ENCODE results near the gene CCDC13.

CCDC13 gene

DNA sequence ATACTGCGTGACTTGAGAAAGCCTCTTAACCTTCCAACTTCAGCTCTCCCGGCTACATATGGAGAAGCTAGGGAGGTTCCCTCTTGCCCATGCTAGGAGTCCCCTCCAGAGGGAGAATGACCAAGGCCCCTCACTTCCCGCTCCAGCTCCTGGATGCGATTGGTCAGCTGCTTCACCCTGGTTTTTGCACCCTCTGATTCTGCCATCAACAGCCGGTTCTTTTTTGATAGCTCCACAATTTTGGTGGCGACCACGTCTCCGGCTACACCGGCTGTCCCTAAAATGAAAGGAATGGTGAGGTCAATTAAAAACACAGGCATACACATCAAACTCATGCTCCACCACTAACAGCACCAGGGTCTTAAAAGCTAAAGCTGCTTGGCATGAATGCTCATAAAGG lies 20.6 kb downstream of the CCDC13 start:
- no peak for DNase-seq

DNA sequence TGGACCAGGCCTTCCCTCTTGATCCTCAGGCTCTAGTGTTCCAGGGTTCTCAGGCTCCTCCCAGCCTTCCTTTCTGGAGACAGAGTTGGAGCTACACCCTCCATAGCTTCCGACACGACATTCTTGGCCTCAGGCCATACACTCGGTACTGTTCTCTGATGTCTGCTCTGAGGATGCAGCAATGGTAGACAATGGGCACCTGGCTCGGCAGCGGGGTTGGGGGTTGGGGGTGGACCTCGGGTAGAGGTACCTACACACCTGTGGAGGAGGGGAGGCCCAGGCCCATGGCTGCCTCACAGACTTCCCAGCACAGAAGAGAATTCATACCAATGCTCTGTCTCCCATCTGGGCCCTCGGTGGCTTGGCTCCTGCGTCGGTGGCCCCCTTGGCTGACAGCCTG lies 21.4 kb downstream of the CCDC13 start:
- no peak for DNase-seq

DNA sequence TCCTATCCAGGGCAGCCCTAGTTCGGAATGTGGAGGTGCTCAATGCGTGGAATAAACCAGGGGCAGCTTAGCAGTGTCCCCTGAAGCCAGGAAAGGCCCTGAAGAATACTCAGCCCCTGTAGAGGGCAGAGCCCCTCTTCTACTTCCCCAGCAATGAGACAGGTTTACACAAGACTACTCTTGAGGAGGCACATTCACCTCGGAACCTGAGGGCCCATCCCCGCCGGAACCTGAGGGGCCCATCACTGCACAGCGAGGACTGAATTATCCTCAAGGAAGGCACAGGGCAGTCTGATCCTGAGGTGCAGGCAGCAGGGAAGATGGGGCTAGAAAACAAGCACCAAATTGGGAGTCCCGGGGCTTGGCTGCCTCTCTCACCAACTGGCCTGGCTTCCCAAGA lies 22.2 kb downstream of the CCDC13 start:
- DNase-seq = no peak

DNA sequence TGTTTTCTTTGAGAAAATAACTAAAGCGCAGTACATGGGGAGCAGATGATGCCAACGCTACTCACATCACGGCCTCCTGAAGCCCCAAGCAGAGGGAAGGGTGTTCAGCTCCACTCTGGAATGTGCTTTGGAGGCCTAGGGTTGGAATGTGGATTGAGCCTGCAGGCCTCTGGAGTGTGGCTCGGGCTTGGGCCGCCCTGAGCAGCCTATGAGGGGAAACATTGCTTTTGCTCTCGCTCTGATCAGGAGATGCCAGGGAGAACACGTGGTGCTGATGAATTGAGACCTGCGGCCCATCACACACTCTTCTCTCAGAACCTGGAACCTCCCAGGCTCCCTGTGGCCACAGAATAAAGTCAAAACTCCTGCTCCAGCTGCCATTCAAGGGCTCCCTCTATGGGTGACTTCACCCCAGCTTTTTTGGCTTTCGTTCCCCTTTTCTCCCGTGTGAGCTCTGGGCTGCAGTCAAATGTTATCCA lies 23.3 kb downstream of the CCDC13 start:
- no peak for DNase-seq

DNA sequence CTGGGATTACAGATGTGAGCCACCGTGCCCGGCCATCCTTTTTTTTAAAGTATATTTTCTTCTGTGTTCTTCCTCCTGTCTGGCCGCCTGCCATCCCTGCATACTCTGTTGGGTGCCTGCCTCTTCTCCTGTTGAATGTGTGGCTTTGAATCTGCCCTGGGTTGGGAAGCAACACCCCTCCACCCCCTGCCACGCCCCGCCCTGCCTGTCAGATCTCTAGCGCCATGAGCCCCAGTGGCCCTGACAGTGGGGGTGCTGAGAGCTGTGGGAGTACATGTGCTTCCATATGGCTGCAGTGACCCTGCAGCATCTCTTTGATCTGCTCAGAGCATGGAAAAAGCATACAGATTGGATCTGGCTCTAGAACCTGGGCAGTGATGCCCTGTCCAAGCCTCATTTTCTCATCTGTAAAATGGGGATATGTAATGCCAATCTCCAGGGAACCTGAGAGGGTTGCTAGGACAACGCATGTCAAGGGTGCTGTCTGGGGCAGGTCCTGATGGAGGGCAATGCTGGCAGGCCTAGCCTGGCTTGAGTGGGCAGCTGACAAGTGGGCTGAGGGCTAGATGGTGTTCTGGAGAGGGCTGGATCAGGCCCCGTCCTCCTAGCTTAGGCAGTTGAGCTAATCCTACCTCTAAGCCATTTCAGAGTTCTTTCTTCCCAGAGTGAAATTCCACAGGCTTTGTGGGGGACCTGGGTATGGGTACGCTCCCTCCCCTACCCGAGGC lies 23.9 kb downstream of the CCDC13 start:
- DNase-seq = no peak

DNA sequence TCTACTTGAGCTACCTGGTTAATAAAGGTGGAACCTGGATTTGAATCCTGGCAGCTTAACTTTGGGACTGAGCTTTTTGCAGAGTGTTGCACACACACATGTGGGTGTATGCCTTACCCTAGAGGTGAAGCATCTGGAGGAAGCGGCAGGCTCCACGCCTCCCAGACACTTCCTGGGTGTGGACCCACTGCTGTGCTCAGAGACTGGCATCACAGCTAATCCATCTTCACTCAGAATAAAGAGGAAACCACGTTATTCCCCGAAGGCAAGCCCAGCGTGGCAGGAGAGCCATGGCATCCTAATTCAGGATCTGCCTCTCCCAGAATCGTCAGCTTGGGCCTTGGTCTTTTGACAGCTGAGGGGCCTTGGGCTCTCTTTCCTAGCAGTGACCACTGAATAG lies 25.5 kb downstream of the CCDC13 start:
- no peak for DNase-seq

DNA sequence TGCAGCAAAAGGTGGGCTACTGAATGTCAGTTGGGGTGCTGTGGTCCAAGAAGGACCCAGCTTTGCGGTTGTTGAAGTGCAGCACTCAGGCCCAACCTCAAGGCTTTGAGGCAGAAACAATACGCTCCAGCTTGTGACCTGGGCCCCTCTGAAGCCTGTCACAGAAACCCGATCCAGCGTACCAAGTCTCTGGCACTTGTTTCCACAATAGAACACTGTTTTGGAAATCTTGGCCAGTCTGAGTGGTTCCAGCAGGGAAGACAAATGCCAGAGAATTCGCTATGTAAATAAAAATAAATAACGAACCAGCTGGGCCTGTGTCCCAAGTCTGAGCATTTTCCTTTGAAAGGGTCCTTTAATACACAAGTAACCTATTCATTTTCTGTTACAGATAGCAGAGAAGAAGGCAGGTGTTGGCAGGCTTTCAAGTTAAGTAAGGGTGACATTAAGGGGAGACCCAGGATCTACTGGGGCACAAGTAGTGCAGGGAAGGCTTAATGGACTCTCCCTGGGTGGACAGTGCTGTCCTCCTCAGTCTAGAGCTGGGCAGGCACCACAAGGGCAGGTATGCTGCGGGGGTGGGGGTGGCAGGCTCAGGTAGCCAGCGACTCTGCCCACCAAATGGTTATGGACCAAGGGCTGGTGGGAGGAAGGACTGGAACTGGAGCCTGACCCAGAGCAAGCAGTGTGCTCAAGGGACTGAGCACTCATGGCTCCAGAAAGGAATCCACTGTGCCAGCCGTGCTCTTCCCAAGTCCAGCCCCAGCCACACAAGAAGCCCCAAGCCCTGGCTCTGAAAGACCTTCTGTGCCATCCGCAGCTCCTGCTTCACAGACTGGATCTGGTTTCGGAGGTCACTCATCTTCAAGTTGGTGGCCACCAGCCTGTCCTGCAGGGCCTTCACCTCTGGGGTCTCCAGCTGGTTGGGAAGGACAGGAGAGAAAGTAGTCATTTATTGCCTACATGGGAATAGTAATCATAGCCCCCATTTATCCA lies 26.3 kb downstream of the CCDC13 start:
- DNase-seq = no peak

DNA sequence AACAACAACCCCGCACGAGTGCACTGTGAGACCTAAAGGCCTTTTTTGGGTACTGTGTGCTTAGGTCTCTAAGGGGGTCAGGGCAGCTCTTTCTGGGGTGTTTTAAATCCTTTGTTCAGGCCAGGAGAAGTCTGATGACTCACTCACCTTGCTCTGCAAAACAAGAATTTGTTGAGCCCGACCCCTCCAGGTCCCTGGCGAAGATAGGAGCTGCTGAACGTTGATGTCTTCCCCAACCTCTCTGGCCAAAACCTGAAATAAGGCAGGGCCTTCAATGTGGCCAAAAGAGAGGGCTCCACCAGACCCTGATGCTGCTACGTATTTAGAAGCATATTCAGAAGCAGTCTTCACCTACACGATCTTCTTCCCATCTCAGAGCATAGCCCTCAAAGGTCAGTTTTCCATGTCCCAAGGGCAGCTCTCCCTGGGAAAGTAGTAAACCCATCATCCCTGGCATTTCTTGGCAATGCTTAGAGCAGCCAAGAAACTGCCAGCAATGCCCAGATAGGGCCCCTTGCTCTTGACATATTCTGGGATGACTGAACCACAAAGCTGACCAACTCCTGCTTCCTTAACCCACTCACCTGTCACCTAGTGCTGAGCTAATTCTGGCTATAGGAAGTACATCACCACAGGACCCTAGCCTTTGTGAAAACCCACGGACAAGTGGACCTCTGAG lies 27.1 kb downstream of the CCDC13 start:
- no peak for DNase-seq

DNA sequence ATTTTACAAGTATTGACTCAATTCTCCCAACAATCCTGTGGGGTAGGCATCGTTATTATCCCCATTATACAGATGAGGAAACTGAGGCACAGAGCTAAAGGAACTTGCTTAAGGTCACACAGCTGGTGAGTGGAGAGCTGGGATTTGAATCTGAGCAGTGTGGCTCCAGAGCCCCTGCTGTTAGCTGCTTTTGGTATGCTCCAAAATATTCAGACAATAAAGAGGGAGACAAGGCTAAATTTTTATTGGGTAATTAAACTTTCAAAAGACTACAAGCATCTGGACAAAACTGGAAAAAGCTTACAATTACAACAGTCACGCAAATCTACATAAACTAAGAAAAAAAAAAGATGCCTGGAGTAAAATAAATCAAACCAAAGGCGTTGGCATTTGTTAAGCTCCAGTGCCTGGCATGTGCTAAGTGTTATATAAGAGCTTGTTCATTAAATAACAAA lies 27.7 kb downstream of the CCDC13 start:
- no peak for DNase-seq

DNA sequence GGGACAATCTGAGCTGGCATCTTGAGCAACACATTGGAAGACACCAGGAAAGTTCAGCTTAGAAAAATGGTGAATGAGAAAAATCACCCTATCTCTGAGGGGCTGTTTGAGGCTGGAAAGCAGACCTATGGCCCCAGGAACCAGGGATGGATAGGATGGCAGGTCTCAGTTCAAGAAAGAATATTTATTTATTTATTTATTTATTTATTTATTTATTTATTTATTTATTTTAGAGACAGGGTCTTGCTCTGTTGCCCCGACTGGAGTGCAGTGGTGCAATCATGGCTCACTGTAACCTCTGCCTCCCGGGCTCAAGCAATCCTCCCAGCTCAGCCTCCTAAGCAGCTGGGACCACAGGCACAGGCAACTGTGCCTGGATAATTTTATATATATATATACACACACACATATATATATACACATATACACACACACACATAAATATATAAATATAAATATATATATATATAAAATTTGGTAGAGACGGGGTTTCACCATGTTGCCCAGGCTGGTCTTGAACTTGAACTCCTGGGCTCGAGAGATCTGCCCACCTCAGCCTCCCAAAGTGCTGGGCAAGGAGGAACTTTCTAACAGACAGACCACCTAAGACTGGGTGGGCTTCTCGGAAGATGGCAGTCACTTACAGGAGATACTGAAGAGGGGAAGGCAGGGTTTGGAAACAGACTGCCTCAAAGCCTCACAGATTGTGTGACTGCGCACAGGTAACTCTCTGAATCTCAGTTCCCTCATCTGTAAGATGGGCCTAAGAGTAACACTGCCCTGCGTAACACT lies 29.7 kb downstream of the CCDC13 start:
- no peak for DNase-seq

DNA sequence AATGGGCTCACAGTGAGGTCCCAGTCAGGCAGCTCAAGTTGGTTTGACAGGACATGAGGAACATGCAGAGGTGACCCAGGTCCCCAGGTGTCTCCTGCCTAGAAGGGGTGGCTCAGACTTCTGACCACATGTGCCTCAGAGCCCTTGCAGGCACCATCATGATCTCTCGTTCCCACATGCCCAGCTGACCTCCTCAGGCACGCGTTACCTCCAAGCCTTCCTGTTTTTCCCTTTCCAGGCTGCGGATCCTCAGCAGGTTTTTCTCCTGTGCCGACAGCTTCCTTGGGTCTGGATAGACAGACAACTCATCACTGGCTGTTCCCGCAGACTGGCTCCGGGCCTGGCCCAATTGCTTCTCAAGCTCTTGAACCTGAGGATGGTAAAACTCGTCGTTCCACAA lies 30.4 kb downstream of the CCDC13 start:
- DNase-seq = no peak

DNA sequence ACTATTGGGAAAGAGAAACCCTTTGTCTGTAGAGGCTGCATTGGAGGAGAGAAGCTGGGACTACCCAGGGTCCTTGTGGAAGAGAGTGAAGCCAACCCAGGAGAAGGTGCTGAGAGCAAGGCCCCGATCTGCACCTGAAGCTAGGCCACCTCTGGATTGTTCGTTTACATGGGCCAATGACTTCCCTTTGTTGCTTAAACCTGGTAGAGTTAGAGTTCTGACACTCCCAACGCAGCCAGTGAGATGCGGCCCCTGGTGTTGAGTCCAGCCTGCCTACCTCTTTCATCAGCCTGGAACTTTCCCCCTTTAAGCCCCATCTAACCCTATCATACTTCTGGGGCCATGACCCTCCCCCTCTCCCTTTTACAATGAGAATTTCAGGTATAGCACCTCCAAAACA lies 30.8 kb downstream of the CCDC13 start:
- no peak for DNase-seq

DNA sequence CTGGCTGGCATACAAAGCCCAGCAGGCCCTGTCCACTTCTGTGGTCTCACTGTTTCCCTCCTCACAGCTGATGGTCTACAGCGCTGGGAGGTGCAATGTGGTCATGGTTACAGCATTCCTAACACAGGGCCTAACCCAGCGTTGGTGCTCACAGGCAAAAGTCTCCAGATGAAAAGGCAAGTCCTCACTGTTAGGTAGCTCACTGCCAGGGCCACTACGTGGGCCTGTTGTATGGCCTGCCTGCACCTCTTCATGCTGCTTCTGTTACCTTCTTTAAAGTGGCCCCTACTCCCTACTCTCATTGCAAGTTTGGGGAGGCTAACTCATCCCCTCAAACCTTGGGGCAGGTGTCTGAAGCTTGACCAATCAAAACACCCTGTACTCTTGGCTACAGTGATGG lies 31.3 kb downstream of the CCDC13 start:
- DNase-seq = no peak

DNA sequence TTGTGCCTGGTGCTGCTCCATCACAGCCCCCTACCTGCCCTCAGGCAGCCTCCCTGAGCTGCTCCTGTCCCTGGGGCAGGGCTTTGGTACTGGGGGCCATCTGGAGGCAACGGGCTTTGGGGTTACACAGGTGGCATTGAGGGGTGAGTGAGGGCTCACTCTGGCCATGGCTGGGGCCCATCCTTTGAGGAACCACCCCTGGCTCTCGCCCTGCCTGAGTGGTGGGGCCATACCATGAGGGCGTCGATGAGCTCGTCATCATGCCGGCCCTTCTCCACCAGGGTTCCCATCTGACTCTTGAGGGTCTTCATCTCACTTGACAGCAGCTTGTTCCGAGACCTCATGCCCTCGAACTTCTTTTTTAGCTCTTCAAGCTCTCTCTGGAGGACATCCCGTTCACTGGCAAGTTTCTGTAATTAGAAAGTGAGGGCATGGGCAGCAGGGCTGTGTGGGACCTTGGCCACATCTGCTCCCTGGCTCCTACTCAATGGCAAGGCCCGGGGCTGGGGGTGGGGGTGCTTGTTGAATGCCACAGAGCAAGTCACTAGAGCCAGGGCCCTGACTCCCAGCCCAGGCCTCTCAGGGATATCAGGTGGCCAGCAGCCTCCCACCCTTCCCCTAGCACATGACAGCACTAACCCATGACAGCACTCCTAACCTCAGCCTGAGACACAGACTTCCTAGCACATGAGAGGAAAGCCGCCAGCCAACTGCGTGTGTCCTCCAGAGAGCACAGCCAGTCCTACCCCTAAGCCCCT lies 33.5 kb downstream of the CCDC13 start:
- no peak for DNase-seq

DNA sequence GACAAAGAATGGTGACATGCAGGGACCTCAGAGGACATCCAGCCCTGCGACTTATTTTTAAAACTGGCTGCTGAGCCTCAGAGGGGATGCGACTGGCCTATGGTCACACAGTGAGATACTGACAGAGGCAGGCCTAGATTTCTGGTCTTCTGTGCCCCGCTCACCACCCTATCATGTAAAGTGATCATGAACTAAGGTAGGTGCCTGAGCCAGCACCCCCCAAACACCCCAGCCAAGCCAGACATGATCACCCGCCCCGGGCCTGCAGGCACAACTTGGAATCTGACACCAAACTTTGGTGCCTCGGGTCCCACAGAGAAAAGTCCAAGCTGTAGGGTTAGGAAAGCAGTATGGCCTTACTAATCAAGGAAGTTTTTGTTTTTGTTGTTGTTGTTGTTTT lies 36.5 kb downstream of the CCDC13 start:
- no peak for DNase-seq

DNA sequence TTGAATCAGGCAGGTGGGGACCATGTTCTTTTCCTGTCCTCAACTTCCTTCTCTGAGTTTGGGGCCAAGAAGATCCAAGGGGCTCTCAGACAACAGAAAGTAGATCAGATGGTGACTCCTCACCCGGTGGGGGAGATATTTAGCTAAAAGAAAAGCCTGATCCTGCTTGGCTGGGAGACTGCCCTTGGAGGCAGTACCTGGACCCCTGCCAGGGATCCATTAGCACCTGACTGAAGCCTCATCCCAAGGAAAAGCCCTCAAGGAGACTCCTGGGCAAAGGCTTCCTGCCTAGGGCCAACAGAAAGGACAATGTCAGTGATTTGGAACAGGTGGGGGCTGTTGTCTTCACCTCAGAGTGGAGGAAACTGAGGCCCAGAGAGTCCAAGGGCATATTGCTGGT lies 37.0 kb downstream of the CCDC13 start:
- DNase-seq = no peak

DNA sequence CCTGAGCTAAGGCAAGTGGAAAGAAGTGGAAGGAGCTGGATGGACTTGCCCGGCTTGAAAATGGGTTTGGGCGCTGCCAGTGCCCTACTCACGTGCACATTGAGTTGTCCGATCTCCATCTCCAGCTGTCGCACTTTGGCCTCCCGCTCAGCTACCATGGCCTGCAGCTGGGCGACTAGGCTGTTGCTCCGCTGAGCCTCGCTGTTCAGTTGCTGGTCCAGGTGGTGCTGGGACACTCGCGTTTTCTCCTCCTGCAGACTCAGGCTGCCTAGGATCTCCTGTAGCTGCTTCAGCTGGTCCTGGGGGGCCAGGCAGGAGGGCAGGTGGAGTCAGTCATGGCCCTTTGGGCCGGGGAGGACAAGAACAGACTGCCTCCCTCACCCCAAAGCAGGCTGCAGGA lies 37.4 kb downstream of the CCDC13 start:
- no peak for DNase-seq

DNA sequence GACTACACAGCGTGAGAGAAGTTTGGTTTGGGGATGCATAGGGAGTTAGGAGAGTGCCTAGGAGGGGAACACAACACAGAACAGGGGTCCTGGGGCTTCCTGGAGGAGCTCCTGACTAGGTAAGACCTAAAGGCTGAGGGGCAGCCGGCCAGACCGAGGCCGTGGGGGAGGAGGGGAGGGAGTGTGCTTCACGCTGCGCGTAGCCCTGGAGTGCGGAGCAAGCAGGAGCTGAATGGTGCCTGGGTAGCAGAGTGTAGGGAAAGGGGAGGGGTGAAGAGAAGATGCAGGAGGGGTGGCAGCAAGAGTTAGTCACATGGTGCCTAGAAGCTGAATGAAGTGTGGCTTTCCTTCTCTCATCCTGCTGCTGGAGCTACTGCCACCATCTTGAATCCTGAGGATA lies 38.0 kb downstream of the CCDC13 start:
- DNase-seq = no peak

DNA sequence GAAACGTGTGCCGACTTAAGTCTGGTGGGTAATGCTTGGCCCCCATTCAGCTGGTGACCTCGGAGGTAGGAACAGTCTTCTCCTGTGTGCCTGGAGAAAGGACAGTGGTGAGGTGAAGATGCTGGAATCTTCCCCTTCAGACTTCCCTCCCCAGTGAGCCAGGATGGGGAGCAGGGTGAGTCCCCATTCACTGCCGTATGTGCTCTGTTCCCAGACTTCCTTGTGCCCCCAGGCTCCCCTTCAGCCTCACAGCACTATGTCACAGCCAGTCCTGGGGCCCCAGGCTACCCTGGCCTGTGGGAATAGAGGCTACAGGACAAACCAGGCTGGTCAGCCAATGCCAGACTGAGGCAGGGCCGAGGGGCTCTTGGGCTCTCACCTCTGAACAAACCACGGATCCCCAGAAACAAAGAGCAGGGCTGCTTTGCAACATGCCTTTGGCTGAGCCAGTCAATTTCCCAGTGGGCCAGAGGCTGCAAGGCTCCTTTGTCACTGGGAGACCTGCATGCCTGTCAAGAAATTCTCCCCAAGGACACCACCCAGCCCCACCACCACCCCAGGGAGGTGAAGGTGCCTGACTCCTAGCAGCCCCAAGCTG lies 38.7 kb downstream of the CCDC13 start:
- DNase-seq = no peak

DNA sequence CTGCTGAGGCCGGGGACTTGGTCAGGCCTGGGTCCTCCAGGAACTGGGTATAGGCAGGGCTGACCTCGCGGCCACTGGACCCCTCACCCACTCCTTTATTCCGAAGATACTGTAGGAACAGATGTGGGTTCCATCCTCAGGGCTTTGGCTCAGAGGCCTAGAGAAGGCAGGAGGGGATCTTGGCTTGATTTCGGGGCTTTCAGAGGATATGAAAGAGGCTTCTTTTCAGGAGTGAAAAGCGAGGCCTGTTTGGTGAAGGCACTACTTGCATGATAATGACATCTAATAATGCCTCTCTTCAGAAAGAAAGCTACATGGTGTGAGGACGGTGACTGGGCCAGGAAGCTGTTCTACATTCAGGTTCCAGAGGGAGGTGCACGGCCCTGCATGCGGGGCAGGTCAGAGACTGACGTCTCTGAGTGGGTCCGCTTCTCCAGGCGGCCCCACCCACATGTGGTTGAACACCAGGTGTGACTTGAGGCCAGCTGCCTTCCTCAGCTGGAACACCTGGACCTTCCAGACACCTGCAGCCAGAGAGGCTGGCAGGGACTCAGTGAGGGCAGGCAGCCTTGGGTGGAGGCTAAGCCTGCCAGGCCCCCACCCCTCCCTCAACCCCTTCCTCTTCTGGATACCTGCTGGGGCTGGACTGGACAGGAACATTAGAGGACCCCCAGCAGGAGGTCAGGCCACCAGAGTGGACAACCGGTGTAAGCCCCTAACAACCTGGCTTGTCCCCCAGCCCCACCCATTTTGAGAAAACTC lies 39.4 kb downstream of the CCDC13 start:
- DNase-seq = no peak

Data from NCI-H2081 (cell line).